ENCODE results near the gene CUEDC1. TPM values are rescaled to one million over a fixed set of nuclear protein-coding genes. Genes with fewer than 3 reads are reported as not detected.

The CUEDC1 gene
- total and polyA plus RNA-seq, 9 of the 15 experiments (the other 6 are each of a cell fraction or from before 2014, with no cell fraction given): 0.20 to 4.1 (median 1.6) TPM; not detected in 1

DNA sequence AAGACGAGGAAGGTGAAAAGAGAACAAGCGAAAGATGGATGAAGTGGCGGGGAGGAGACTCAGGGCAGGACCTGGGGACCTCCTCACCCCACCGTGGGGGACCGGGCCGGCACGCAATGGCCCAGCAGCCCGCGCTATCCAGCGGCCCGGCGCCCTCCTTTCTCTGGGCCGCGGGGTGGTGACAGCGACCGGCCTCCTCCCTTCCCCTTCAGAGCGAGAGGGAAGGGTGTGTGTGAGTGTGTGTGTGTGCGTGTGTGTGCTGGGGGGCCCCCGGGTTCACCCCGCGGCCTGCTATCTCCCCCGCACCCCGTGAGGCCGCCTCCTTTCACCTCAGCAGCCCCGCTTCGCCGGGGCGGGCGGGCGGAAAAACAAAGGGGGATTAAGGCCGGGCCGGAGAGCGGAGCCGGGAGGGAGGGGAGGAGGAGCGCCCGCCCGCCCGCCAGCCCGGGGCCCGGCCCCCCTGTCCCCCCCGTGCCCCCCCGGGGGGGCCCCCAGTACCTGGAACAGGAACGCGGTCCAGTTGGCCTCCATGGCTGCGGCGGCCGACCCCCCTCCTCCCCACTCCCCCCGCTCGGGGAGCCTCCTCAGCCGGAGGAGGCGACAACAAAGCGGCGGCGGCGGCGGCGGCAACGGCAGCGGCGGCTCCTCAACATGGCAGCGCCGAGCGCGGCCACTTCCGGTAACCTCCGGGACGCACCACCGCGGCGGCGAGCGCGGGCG is 32.5 kb upstream of the CUEDC1 start, which contains the start of gene VEZF1 (continued):
- TF ChIP-seq, protein P1, sequence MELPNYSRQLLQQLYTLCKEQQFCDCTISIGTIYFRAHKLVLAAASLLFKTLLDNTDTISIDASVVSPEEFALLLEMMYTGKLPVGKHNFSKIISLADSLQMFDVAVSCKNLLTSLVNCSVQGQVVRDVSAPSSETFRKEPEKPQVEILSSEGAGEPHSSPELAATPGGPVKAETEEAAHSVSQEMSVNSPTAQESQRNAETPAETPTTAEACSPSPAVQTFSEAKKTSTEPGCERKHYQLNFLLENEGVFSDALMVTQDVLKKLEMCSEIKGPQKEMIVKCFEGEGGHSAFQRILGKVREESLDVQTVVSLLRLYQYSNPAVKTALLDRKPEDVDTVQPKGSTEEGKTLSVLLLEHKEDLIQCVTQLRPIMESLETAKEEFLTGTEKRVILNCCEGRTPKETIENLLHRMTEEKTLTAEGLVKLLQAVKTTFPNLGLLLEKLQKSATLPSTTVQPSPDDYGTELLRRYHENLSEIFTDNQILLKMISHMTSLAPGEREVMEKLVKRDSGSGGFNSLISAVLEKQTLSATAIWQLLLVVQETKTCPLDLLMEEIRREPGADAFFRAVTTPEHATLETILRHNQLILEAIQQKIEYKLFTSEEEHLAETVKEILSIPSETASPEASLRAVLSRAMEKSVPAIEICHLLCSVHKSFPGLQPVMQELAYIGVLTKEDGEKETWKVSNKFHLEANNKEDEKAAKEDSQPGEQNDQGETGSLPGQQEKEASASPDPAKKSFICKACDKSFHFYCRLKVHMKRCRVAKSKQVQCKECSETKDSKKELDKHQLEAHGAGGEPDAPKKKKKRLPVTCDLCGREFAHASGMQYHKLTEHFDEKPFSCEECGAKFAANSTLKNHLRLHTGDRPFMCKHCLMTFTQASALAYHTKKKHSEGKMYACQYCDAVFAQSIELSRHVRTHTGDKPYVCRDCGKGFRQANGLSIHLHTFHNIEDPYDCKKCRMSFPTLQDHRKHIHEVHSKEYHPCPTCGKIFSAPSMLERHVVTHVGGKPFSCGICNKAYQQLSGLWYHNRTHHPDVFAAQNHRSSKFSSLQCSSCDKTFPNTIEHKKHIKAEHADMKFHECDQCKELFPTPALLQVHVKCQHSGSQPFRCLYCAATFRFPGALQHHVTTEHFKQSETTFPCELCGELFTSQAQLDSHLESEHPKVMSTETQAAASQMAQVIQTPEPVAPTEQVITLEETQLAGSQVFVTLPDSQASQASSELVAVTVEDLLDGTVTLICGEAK (IDR thresholded peaks at IDR 0.05): 0 out of 2 replicates have a peak, but pooled peaks have one; percentile 13
- TF ChIP-seq, protein P1 (CRISPR knock-in tag; IDR thresholded peaks at IDR 0.05): no peak
- TF ChIP-seq YY1 (IDR thresholded peaks at IDR 0.05; ENCODE audit: borderline replicate concordance in 1 of 3, control insufficient read depth in 1 of 3, extremely low read depth in 1 of 3, insufficient read depth in 3 of 3, insufficient read length in 1 of 3, insufficient replicate concordance in 2 of 3, low read depth in 1 of 3, low read length in 2 of 3) (peak in 2 of 3 experiments; percentile 60 to 66), MBD2 (IDR thresholded peaks at IDR 0.05; ENCODE audit: borderline replicate concordance, low read depth) (peak; percentile 8; the same call in 1 of the 2 replicates), NONO (IDR thresholded peaks at IDR 0.05; ENCODE audit: low read depth in 2 of 2, low read length in 1 of 2) (peak in 1 of 2 experiments; percentile 34; a peak in 1 of 4 replicates), ZNF589 (CRISPR knock-in tag; IDR thresholded peaks at IDR 0.05; ENCODE audit: low read depth) (0 out of 2 replicates have a peak, but pooled peaks have one; percentile 49), ZNF263 (CRISPR knock-in tag; IDR thresholded peaks at IDR 0.05; ENCODE audit: borderline replicate concordance) (0 out of 2 replicates have a peak, but pooled peaks have one; percentile 4)
- TF ChIP-seq, protein P2, sequence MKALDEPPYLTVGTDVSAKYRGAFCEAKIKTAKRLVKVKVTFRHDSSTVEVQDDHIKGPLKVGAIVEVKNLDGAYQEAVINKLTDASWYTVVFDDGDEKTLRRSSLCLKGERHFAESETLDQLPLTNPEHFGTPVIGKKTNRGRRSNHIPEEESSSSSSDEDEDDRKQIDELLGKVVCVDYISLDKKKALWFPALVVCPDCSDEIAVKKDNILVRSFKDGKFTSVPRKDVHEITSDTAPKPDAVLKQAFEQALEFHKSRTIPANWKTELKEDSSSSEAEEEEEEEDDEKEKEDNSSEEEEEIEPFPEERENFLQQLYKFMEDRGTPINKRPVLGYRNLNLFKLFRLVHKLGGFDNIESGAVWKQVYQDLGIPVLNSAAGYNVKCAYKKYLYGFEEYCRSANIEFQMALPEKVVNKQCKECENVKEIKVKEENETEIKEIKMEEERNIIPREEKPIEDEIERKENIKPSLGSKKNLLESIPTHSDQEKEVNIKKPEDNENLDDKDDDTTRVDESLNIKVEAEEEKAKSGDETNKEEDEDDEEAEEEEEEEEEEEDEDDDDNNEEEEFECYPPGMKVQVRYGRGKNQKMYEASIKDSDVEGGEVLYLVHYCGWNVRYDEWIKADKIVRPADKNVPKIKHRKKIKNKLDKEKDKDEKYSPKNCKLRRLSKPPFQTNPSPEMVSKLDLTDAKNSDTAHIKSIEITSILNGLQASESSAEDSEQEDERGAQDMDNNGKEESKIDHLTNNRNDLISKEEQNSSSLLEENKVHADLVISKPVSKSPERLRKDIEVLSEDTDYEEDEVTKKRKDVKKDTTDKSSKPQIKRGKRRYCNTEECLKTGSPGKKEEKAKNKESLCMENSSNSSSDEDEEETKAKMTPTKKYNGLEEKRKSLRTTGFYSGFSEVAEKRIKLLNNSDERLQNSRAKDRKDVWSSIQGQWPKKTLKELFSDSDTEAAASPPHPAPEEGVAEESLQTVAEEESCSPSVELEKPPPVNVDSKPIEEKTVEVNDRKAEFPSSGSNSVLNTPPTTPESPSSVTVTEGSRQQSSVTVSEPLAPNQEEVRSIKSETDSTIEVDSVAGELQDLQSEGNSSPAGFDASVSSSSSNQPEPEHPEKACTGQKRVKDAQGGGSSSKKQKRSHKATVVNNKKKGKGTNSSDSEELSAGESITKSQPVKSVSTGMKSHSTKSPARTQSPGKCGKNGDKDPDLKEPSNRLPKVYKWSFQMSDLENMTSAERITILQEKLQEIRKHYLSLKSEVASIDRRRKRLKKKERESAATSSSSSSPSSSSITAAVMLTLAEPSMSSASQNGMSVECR (CRISPR knock-in tag; IDR thresholded peaks at IDR 0.05): 0 out of 2 replicates have a peak, but pooled peaks have one; percentile 41
